Measurements from ENCODE around the gene PTPRK. TPM values are rescaled to one million over a fixed set of nuclear protein-coding genes. Genes with fewer than 3 reads are reported as not detected.
A peak's percentile ranks its signal among the peaks of the same experiment; 100 is the strongest.

PTPRK gene
- total and polyA plus RNA-seq, 2 of the 13 experiments (the other 11 are each of a cell fraction or from before 2014, with no cell fraction given), result 43.6 to 98.3 TPM

GRCh38 chr6:128498234-128498633, 22.2 kb downstream of the PTPRK start (continued):
- no peak for TF ChIP-seq CEBPZ (IDR thresholded peaks at IDR 0.05; ENCODE audit: low read length)
- no peak for TF ChIP-seq POLR2G (IDR thresholded peaks at IDR 0.05; ENCODE audit: low read depth, low read length)
- no peak for TF ChIP-seq FOXA1 (IDR thresholded peaks at IDR 0.05)
- TF ChIP-seq FOXA1 (CRISPR knock-in tag; IDR thresholded peaks at IDR 0.05), result 0 out of 2 replicates have a peak, but pooled peaks have one; percentile 11
- no peak for TF ChIP-seq SIX1 (CRISPR knock-in tag; IDR thresholded peaks at IDR 0.05; ENCODE audit: borderline replicate concordance)

- peak; percentile 73 for ATAC-seq
- peak overlapping the region; percentile 45 for H3K27ac ChIP-seq (ENCODE audit: extremely low read length, insufficient read depth, low read length)
- ChIA-PET CTCF (ENCODE audit: low intra/inter-chr PET ratio, low total read pairs) (no interaction called here), POLR2A (interaction anchor here (2.7 to 5.3 kb wide), 2 partner anchors 10 to 13 kb away, joined by 9 to 63 read pairs; no protein-coding TSS in a partner anchor)
- no peaks in the 10 kb centered on the region for H3K9me3 ChIP-seq (ENCODE audit: low read length)
- no peaks in the 10 kb centered on the region for H3K27me3 ChIP-seq (ENCODE audit: control insufficient read depth in 1 of 2, insufficient read depth in 2 of 2, low read length in 2 of 2)
- BruUV-seq (replicated peaks), result no TSS peak
- WGBS (ENCODE audit: low lambda C conversion rate), result 94% methylated on average over 6 of the region's 6 CpGs
- H4K20me1 ChIP-seq (ENCODE audit: insufficient read depth, low read length), result no peaks in the 10 kb centered on the region
- peak; percentile 40 for DNase-seq (ENCODE audit: low spot score)
- FAIRE-seq, result no peak
- H3K36me3 ChIP-seq (replicated peaks in 1 of 2; ENCODE audit: control insufficient read depth in 1 of 2, insufficient read depth in 2 of 2, low read length in 2 of 2), result peaks cover 3 to 16% of the 10 kb centered on the region in 2 experiments; a peak in 4 of 5 replicates
- intact Hi-C loops (cut with micrococcal nuclease; ENCODE audit: unreplicated experiment) (loop anchor here (1.0 kb wide), 1 partner anchor 12 kb away; no protein-coding TSS in a partner anchor), in situ Hi-C loops (cut with HindIII; ENCODE audit: extremely low pct_ligation_motif_present, low pct_unique_long_range_greater_than_20kb) (no loop called here)
- peaks cover 79% of the 10 kb centered on the region for H3K4me1 ChIP-seq (ENCODE audit: insufficient read depth, low read length)
- peak overlapping the region in 1 of 3 experiments; percentile 12; a peak in 1 of 6 replicates for H3K4me3 ChIP-seq (replicated peaks in 1 of 3; ENCODE audit: insufficient read depth in 1 of 3, low read depth in 2 of 3, low read length in 3 of 3)
- peak overlapping the region; percentile 43 for H3K4me2 ChIP-seq (ENCODE audit: low read depth, low read length)
- H3K79me2 ChIP-seq (ENCODE audit: insufficient read depth, low read length), result peaks cover 96% of the 10 kb centered on the region
- H3K9ac ChIP-seq (ENCODE audit: insufficient read depth, low read depth, low read length), result no peak overlapping the region; the same call in 1 of the 2 replicates
- no peak overlapping the region for H2AFZ ChIP-seq (ENCODE audit: low read length)
- TF ChIP-seq FOXA3 (CRISPR knock-in tag; IDR thresholded peaks at IDR 0.05) (0 out of 2 replicates have a peak, but pooled peaks have one; percentile 34), ZBTB20 (CRISPR knock-in tag; IDR thresholded peaks at IDR 0.05; ENCODE audit: borderline replicate concordance, low read depth) (peak; percentile 43; the same call in 1 of the 2 replicates), ZNF615 (CRISPR knock-in tag; IDR thresholded peaks at IDR 0.05; ENCODE audit: borderline replicate concordance) (no peak), FOXK1 (CRISPR knock-in tag; IDR thresholded peaks at IDR 0.05; ENCODE audit: borderline replicate concordance, low read depth) (no peak), ZNF605 (CRISPR knock-in tag; IDR thresholded peaks at IDR 0.05) (peak; percentile 31; the same call in 1 of the 2 replicates), CCAR2 (optimal IDR thresholded peaks at IDR 0.05; ENCODE audit: low read depth, low read length) (no peak)
- TF ChIP-seq, protein P1, sequence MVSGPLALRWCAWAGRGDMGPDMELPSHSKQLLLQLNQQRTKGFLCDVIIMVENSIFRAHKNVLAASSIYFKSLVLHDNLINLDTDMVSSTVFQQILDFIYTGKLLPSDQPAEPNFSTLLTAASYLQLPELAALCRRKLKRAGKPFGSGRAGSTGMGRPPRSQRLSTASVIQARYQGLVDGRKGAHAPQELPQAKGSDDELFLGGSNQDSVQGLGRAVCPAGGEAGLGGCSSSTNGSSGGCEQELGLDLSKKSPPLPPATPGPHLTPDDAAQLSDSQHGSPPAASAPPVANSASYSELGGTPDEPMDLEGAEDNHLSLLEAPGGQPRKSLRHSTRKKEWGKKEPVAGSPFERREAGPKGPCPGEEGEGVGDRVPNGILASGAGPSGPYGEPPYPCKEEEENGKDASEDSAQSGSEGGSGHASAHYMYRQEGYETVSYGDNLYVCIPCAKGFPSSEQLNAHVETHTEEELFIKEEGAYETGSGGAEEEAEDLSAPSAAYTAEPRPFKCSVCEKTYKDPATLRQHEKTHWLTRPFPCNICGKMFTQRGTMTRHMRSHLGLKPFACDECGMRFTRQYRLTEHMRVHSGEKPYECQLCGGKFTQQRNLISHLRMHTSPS (CRISPR knock-in tag; IDR thresholded peaks at IDR 0.05; ENCODE audit: low read depth), result no peak
- TF ChIP-seq, protein P2, sequence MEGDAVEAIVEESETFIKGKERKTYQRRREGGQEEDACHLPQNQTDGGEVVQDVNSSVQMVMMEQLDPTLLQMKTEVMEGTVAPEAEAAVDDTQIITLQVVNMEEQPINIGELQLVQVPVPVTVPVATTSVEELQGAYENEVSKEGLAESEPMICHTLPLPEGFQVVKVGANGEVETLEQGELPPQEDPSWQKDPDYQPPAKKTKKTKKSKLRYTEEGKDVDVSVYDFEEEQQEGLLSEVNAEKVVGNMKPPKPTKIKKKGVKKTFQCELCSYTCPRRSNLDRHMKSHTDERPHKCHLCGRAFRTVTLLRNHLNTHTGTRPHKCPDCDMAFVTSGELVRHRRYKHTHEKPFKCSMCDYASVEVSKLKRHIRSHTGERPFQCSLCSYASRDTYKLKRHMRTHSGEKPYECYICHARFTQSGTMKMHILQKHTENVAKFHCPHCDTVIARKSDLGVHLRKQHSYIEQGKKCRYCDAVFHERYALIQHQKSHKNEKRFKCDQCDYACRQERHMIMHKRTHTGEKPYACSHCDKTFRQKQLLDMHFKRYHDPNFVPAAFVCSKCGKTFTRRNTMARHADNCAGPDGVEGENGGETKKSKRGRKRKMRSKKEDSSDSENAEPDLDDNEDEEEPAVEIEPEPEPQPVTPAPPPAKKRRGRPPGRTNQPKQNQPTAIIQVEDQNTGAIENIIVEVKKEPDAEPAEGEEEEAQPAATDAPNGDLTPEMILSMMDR (CRISPR knock-in tag; IDR thresholded peaks at IDR 0.05), result no peak
These were observed 24.7 kb downstream of the PTPRK start for GRCh38 chr6:128495536-128496333.

Measured in HepG2 (cell line).